AG08396 (cell line): Measurements from ENCODE around the gene PRKRIP1.
"Not testable (repeated sequence)": the region's sequence is repeated elsewhere in the genome, so short reads cannot be mapped to it uniquely, and the experiment has no call there.

Experiments
- DNase-seq: peaks from one replicate; pipeline ENCODE4 v3.0.0; 2012; ENCODE audit warnings: low spot score, mixed read lengths

Gene PRKRIP1

DNA sequence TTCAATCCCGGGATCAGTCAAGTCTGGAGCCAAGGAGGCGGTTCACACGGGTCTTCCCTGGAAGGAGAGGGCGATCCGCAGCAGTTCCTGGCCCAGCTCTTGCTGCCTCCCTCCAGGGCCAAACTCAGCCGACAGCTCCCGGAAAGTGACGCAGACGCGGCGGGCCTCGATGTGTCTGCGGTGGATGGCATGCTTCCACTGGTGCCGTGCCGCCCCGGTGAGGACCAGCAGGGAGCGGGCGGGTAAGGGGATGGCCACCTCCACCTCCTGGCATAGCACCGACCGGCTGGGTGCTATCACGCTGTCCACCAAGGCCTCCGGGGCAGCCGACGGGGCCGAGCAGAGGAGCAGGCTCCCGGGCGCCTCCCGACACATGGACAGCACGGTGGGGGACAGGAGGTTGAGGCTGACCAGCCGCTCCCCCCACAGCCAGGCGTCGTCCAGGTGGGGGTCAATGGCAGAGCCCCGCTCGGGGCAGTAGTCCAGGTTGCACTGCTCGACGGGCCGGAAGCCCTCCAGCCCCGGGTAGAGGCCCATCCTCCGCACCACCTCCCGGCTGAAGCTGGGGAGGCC lies 61.3 kb downstream of the PRKRIP1 start:
- DNase-seq, result no peak

- no peak for DNase-seq
These were observed 63.2 kb downstream of the PRKRIP1 start for GRCh38 chr7:102459221-102459844.

GRCh38 chr7:102460467-102460866 lies 64.3 kb downstream of the PRKRIP1 start:
- DNase-seq, result no peak

- peak; percentile 55 for DNase-seq
These were observed 67.8 kb downstream of the PRKRIP1 start for GRCh38 chr7:102463841-102464576.

DNA sequence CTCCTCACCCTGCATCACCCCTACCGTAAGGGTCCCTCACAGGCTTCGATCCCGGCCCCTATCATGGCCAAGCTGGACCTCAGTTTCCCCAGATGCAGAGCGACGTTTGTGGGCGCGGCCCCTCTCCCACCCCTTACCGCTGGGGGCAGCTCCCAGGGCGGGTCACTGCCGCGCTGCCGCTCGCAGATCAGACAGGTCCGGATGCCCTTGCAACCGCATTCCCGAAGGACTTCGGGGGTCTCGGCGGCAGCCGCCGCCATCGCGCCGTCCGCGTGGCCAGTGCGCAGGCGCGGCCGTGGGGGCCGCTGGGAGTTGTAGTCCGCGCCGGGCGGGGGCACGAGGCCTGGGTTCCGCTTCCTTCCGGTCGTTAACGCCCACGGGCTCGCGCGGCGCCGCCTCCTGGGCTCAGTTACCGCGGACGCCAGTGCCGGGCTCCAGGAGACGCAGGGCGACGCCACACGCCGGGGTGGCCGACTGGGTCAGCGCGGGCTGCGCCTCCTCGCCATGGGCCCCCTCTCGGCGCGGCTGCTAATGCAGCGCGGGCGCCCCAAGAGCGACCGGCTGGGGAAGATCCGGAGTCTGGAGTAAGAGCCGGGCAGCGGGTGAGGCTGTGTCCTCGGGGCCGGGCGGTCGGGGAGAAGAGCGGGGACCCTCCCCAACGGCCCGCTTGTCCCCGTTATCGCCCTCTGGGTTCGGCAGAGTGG lies 68.6 kb downstream of the PRKRIP1 start, which contains the start of the genes ALKBH4 and LRWD1:
ALKBH4 (minus strand) TSS at position 287 of the 704 bp plus-strand sequence; CDS start at position 260, 27 bp downstream.
LRWD1 (plus strand) TSS at position 408 of the 704 bp plus-strand sequence; CDS start at position 505, 97 bp downstream.
- DNase-seq, result peak; percentile 100

DNA sequence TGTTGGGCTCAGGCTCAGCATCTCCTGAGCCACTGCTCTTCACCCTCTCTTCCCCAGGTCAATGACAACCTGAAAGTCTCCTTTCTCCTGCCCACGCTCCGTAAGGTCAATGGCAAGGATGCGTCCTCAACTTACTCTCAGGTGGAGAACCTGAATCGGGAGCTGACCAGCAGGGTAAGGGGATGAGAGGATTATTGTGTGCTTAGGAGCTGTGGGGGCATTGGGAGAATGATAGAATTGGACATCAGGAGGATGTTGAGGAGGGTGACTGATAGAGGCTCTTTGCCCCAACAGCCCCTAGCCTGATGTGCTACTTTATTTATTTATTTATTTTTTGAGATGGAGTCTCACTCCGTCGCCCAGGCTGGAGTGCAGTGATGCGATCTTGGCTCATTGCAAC lies 69.9 kb downstream of the PRKRIP1 start:
- no peak for DNase-seq

DNA sequence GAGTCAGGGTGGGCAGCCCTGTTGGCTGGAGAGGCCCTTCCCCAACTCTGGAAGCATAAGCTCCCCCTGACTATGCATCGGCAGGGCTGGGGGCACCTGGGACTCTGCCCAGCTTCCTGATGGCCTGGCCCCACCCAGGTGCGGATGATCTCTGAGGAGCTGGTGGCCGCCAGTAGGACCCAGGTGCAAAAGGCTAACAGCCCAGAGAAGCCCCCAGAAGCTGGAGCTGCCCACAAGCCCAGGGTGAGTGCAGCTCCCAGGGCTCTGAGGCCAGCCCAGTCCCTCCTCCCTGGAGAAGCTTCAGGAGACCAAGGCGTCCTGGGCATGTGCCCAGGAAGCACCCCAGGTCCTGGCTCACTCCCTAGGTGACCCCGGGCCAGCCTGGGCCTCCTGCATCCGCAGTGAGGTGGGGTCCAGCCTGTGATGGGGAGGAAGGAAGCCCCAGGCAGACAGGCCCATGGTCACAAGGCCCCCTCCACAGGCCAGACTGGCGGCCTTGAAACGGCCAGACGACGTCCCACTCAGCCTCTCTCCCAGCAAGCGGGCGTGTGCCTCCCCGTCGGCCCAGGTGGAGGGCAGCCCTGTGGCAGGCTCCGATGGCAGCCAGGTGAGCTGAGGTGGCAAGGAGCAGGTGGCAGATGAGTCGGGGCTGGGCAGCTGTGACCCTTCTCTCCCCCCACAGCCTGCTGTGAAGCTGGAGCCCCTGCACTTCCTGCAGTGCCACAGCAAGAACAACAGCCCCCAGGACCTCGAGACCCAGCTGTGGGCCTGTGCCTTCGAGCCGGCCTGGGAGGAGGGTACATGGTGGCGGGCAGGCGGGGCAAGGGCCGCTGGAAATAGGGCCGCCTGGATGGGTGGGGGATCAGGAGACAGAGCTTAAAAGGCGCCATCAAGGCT lies 71.7 kb downstream of the PRKRIP1 start:
- DNase-seq, result no peak

- no peak for DNase-seq
These were observed 72.6 kb downstream of the PRKRIP1 start for GRCh38 chr7:102468478-102469350.

DNA sequence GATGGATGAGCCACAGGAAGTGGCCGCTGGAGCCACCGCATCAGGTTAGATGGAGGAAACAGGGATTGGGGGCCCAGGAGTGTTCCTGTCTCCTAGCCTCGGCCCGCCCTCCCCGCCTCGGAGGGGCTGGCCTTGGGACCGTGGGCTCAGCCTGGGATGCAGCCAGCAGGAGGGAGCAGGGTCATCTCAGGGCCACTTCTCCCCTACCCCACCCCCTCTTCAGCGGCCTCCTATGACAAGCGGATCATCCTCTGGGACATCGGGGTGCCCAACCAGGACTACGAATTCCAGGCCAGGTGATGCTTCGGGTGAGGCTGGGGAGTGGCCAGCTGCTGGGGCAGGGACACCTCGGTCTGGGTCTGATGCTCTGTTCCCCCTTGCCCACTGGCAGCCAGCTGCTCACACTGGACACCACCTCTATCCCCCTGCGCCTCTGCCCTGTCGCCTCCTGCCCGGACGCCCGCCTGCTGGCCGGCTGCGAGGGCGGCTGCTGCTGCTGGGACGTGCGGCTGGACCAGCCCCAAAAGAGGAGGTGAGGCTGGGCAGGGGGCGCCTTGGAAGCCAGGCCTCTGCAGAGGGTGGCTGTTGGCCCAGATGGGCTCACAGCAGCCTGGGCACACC lies 73.3 kb downstream of the PRKRIP1 start:
- DNase-seq, result no peak

- DNase-seq, result no peak
These were observed 74.0 kb downstream of the PRKRIP1 start for GRCh38 chr7:102469972-102470825.

- no peak for DNase-seq
These were observed 75.6 kb downstream of the PRKRIP1 start for GRCh38 chr7:102471791-102472125.

DNA sequence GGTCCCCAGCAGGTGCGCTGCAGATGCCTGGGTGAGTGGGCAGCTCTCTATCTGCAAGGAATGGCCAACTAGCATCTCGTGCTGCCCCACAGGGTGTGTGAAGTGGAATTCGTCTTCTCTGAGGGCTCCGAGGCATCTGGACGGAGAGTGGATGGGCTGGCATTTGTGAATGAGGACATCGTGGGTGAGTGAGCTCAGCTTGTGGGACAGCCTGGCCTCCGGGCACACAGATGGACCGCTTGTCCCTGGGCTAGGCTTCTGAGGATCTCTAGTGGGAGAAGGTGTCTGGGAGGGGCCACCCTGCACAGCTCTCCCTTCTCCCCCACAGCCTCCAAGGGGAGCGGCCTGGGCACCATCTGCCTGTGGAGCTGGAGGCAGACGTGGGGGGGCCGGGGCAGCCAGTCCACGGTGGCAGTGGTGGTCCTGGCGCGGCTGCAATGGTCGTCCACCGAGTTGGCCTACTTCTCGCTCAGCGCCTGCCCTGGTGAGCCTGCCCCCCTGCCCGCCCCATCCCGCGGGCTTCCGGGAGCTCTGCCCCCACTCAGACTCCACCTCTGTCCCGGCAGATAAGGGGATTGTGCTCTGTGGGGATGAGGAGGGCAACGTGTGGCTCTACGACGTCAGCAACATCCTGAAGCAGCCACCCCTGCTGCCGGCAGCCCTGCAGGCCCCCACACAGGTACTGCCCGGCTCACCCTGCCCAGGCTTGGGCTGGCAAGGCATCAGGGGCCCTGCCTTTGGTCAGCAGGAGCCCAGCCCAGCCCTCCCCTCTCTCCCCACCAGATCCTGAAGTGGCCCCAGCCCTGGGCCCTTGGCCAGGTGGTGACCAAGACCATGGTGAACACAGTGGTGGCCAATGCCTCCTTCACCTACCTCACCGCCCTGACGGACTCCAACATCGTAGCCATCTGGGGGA lies 76.2 kb downstream of the PRKRIP1 start:
- no peak for DNase-seq

DNA sequence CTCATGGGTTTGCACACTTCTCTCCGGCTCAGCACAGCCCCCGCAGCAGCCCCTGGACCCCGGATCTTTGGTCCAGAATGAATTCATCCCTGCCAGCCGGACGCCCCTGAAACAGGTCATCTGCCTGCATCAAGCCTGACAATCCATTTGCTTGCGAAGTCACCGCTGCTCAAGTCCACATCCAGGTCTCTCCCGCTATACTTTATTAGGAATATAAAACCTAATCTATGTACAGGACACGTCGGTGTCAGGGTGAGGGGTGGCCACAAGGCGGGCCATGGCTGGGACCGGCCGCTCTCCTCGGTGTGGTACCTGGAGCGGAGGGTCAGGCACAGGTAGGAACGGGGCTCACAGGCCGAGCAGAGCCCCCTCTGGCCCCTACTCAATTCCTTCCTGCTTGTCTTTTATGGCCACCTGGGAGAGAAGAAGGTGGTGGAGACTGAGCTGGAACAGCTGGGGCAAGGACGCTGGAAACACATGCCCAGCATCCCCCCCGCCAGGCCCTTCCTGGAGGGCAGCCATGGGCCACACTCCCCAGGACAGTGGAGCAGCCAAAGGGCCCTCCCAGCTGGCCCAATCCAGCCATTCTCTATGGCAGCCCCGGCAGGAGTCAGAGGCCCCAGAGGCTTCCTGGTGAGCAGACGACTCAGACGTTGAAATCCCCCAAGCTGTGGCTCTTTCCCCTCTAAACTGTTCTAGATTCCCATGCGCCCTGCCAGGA lies 77.3 kb downstream of the PRKRIP1 start:
- no peak for DNase-seq

- not testable (repeated sequence) for DNase-seq
These were observed 78.0 kb downstream of the PRKRIP1 start for GRCh38 chr7:102474116-102474515.

GRCh38 chr7:102474736-102475435 lies 78.7 kb downstream of the PRKRIP1 start:
- not testable (repeated sequence) for DNase-seq
